Ascending aorta (tissue), 2 donors: ENCODE data around the gene MACO1. TPM values are rescaled to one million over a fixed set of nuclear protein-coding genes. Genes with fewer than 3 reads are reported as not detected.

ENCODE experiments used
- DNase-seq, 2 donors: peaks; one replicate each; pipeline ENCODE4 v3.0.0-alpha.2; 2019; ENCODE audit warnings: low spot score in 2 of 2
- H3K27ac ChIP-seq, 2 donors: fragments of 200-600 bp; sonication (generic); one replicate each; pipeline ENCODE4 v1.5.1; 2016 to 2017; ENCODE audit warnings: mild to moderate bottlenecking in 1 of 2
- H3K27me3 ChIP-seq: fragments of 200-600 bp; sonication (generic); one replicate; pipeline ENCODE4 v1.5.1; 2017
- H3K36me3 ChIP-seq, 2 donors: fragments of 200-600 bp; sonication (generic); one replicate each; pipeline ENCODE4 v1.5.1; 2016
- H3K4me1 ChIP-seq, 2 donors: fragments of 200-600 bp; sonication (generic); one replicate each; pipeline ENCODE4 v1.5.1; 2016 to 2017; ENCODE audit warnings: mild to moderate bottlenecking in 1 of 2
- H3K4me3 ChIP-seq, 2 donors: fragments of 200-600 bp; sonication (generic); one replicate each; pipeline ENCODE4 v1.5.1; 2016 to 2017; ENCODE audit warnings: mild to moderate bottlenecking in 1 of 2
- H3K9me3 ChIP-seq, 2 donors: fragments of 200-600 bp; sonication (generic); one replicate each; pipeline ENCODE4 v1.5.1; 2016
- CTCF ChIP-seq, 3 experiments: fragments of 200-600 bp in 2 of 3; fragments of 450-650 bp in 1 of 3; sonication (generic) in 2 of 3; IDR thresholded peaks; one replicate each; pipeline ENCODE4 v1.5.1; 2016 to 2019; ENCODE audit warnings: antibody characterized with exemption in 3 of 3, mild to moderate bottlenecking in 1 of 3, moderate library complexity in 1 of 3
- intact Hi-C: fragments of 100-400 bp; cut with DNase I; formaldehyde crosslinking; loops from one replicate; pipeline ENCODE4 v1.15.1; 2023
- total RNA-seq: library from RNA; depleted of rRNA; stranded (reverse); fragments of >200 nt; gene quantifications from one replicate; pipeline ENCODE4 v1.1.0, GENCODE V29; 2016

MACO1 gene
- total RNA-seq, 1 donor from 2014 or later = 49.2 TPM

- Histone ChIP-seq H3K27me3 (no peaks in the 10 kb centered on the region), H3K4me1 (peaks cover 9 to 22% of the 10 kb centered on the region in 2 donors), H3K27ac (peak overlapping the region; percentile 90 to 93), H3K4me3 (peak overlapping the region; percentile 97 to 98), H3K9me3 (no peaks in the 10 kb centered on the region), H3K36me3 (no peaks in the 10 kb centered on the region)
- no peak for TF ChIP-seq CTCF (IDR thresholded peaks at IDR 0.05)
- DNase-seq = no peak
- intact Hi-C loops = loop anchor here (1.0 to 10.0 kb wide), 6 partner anchors 24 to 298 kb away; partner anchors contain the start of genes MACO1, MAN1C1 and RSRP1
Observed at GRCh38 chr1:25543005-25543424, 112.3 kb downstream of the MACO1 start.

GRCh38 chr1:25543425-25544242, 112.9 kb downstream of the MACO1 start, which contains the start of gene LDLRAP1:
Gene LDLRAP1, plus strand, starts transcription at chr1:25543606. Its CDS starts 93 bp downstream, at chr1:25543699.
- peaks cover 12 to 25% of the 10 kb centered on the region in 2 donors for H3K4me1 ChIP-seq
- peak within 1 kb of the TSS; percentile 97 to 98 for H3K4me3 ChIP-seq
- DNase-seq = peak in 1 of 2 donors; percentile 84
- H3K27ac ChIP-seq = peak within 1 kb of the TSS; percentile 90 to 93
- TF ChIP-seq CTCF (IDR thresholded peaks at IDR 0.05) = peak in 1 of 3 experiments; percentile 17
- no peaks in the 10 kb centered on the region for H3K9me3 ChIP-seq
- intact Hi-C loops = loop anchor here (1.0 to 10.0 kb wide), 6 partner anchors 24 to 299 kb away; partner anchors contain the start of genes MACO1, MAN1C1 and RSRP1
- H3K27me3 ChIP-seq = no peaks in the 10 kb centered on the region
- no peaks in the 10 kb centered on the region for H3K36me3 ChIP-seq

GRCh38 chr1:25544243-25544764, 113.6 kb downstream of the MACO1 start:
- Histone ChIP-seq H3K4me3 (peak overlapping the region; percentile 97 to 98), H3K4me1 (peaks cover 17 to 32% of the 10 kb centered on the region in 2 donors), H3K9me3 (no peaks in the 10 kb centered on the region), H3K27ac (peak overlapping the region; percentile 90 to 93), H3K27me3 (no peaks in the 10 kb centered on the region), H3K36me3 (no peaks in the 10 kb centered on the region)
- no peak for DNase-seq
- intact Hi-C loops = loop anchor here (5.0 to 10.0 kb wide), 3 partner anchors 153 to 300 kb away; partner anchors contain the start of gene RSRP1
- no peak for TF ChIP-seq CTCF (IDR thresholded peaks at IDR 0.05)

GRCh38 chr1:25544819-25545218, 114.1 kb downstream of the MACO1 start:
- peak in 1 of 2 donors; percentile 84 for DNase-seq

More at GRCh38 chr1:25544819-25545218, 114.1 kb downstream of the MACO1 start:
- peaks cover 20 to 37% of the 10 kb centered on the region in 2 donors for H3K4me1 ChIP-seq
- TF ChIP-seq CTCF (IDR thresholded peaks at IDR 0.05) = no peak
- no peaks in the 10 kb centered on the region for H3K9me3 ChIP-seq
- H3K27me3 ChIP-seq = no peaks in the 10 kb centered on the region
- H3K4me3 ChIP-seq = peak overlapping the region; percentile 97 to 98
- no peaks in the 10 kb centered on the region for H3K36me3 ChIP-seq
- H3K27ac ChIP-seq = peak overlapping the region; percentile 90 to 93
- intact Hi-C loops = loop anchor here (5.0 to 10.0 kb wide), 3 partner anchors 152 to 300 kb away; partner anchors contain the start of gene RSRP1
